GM12864 (cell line): ENCODE measurements around the gene CEACAM4.
A peak's percentile ranks its signal among the peaks of the same experiment; 100 is the strongest.

Experiments used
- DNase-seq: peaks from one replicate; pipeline ENCODE4 v3.0.0-alpha.2; 2011; ENCODE audit warnings: low read depth
- H3K4me3 ChIP-seq: 2 replicates; pipeline ENCODE4 v1.5.1; 2011; ENCODE audit warnings: mild to moderate bottlenecking, low read depth, low read length, control low read depth
- TF ChIP-seq, protein P1 (sequence below): IDR thresholded peaks from 2 replicates; pipeline ENCODE4 v1.5.1; 2011; ENCODE audit warnings: low read depth, mild to moderate bottlenecking, moderate library complexity, low read length, control low read depth, inconsistent platforms; ENCODE audit errors: missing control alignments

The CEACAM4 gene

DNA sequence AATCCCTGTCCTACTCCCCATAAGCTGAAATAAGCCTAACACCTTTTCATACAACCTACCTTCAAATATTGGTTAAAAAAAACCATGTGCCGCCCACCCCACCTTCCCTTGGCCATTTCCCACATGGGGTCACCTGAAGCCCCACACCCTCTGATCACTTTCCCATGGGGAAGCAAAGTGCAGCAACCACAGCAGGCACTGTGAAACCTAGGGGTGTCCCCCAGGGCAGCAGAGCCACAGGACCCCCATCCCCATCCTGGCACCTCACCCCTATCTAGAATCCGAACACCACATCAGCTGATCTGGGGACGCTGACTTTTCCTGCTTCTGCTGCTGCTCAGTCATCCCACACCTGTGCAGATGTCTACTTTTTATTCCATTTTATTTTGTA, 31.0 kb downstream of the CEACAM4 start:
- TF ChIP-seq, protein P1, sequence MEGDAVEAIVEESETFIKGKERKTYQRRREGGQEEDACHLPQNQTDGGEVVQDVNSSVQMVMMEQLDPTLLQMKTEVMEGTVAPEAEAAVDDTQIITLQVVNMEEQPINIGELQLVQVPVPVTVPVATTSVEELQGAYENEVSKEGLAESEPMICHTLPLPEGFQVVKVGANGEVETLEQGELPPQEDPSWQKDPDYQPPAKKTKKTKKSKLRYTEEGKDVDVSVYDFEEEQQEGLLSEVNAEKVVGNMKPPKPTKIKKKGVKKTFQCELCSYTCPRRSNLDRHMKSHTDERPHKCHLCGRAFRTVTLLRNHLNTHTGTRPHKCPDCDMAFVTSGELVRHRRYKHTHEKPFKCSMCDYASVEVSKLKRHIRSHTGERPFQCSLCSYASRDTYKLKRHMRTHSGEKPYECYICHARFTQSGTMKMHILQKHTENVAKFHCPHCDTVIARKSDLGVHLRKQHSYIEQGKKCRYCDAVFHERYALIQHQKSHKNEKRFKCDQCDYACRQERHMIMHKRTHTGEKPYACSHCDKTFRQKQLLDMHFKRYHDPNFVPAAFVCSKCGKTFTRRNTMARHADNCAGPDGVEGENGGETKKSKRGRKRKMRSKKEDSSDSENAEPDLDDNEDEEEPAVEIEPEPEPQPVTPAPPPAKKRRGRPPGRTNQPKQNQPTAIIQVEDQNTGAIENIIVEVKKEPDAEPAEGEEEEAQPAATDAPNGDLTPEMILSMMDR = no peak
- DNase-seq = no peak
- no peak overlapping the region for H3K4me3 ChIP-seq

DNA sequence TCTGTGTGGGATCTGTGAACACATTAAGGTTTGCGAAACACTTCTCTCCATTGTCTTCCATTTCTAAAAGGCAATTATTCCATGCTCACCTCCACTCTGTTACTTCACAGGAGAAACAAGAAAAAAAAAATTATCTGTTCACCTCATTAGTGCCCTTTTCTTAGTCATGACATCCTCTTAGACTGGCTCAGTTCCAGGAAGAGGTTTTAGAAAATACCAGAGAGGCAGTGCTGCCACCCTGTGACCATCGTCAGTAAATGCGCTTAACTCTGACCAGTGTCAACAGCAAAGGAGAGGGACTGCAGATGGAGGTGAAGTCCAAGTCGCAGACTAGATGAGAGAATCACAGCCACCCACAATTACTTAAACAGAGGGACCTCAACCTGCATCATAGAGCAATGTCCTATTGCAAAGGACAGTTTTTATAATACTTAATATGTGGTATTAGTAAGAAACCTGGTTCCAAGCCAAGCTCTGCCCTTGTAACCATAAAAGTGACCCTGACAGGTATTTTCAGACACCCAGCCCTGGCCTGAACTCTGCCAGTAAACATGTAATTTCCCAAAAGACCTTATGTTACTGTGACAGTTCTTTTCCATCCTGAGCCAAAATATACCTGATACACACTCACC, 31.5 kb downstream of the CEACAM4 start:
- DNase-seq = peak; percentile 66
- no peak overlapping the region for H3K4me3 ChIP-seq
- TF ChIP-seq, protein P1 = peak; percentile 69

DNA sequence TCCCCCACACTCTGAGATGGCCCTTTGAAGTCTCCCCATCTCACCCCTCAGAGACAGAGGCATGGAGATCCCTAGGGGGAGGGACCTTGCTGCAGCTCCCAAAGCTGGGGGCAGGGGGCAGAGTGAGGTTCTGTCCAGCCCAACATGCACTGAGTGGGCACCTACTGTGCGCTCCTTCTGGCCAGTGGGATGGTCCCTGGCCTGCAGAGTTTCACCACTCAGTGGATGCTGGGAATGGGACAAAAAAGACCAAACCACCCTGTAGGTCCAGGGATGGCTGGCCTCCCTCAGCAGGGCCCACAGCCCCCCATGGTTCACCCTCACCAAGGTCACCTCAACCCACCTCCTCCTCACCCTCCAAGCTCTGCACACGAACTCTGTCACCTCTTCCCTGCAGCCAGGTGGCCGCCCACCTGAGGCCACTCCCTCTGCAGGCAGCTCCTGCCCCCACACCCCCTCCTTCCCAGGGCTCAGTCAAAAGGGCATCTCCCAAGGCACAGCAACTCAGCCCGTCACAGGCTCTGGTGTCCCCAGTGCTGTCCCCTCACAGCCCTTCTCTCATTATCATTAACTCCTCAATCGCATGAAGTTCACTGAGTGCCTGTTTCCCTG, 34.8 kb downstream of the CEACAM4 start:
- TF ChIP-seq, protein P1 = no peak
- no peak for DNase-seq
- H3K4me3 ChIP-seq = no peak overlapping the region

DNA sequence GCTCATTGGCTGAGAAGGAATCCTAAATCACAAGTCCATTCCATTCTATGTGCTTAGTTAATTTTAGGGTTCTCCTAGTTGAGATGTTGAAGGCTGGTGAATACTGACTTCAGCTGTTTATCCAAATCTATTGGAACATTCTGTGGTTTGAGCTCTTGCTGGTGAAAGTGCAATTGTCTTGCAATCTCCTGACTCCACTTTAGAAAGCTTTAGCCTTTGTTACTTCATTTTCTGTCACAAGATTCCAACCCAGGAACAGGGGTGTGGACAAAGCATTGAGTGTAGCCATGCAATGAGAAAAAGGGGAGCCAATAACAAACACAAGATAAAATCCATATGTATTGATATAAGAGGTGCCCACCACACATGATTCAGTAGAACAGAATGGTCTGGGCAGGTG, 35.9 kb downstream of the CEACAM4 start:
- TF ChIP-seq, protein P1 = no peak
- no peak for DNase-seq
- no peak overlapping the region for H3K4me3 ChIP-seq

DNA sequence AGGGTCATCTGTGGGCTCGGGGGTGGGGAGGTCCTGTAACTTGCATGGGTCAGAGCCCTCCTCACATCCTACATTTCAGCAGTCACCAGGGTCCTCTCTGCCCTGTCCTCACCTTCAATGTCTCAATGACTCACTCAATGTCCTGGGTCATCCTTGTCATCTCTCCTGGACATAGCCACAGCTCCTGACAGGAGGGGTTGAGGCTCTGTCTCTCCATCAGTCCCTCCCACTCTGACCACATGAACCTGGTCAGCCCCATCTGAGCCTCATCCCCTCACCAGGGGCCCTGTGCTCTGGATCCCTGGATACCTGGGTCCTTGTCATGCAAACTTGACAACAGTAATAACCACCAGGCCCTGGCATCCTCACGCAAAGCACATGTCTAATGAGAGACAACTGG, 37.5 kb downstream of the CEACAM4 start:
- no peak overlapping the region for H3K4me3 ChIP-seq
- TF ChIP-seq, protein P1 = no peak
- DNase-seq = no peak

DNA sequence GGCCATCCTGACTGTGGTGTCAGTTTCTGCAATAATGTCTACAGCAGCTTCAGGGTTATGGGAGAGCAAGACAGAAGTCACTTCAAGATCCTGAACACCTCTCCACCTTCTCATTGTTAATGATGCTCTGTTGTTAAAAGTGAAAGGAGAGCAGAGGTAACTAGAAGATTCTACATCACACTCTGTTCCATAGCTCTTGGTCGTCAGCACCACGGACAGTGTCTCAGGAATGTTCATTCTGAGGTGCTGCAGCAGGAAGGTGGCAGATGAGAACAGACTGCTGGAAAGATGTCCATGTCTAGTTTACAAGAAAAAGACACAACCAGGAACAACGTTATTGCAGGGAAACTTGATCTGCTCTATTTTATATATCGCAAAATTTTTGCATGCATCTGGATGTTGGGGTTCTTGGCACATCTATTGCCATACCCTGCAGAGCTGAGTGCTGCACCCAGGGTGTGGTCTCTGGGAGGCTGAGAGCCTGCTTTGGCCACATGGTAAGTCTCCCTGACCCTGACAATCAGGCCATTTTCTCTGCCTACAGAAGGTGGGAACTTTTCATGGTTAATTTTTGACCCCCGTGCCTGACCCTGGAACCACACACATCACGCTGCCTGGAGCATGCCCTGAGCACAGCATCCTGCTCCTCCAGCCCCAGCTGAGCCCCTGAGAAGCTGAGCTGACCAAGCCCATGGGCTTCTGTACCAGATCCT, 38.2 kb downstream of the CEACAM4 start:
- H3K4me3 ChIP-seq = no peak overlapping the region
- no peak for DNase-seq
- TF ChIP-seq, protein P1 = no peak
